Neural progenitor cell (in vitro differentiated cells): ENCODE results near the gene LMF1.

Experiments used
- EZH2phosphoT487 ChIP-seq: fragments of 200-600 bp; sonication (generic); IDR thresholded peaks from 2 replicates; pipeline ENCODE4 v1.6.1; 2017; ENCODE audit warnings: antibody characterized with exemption
- TF ChIP-seq, protein P1 (sequence below): fragments of 200-600 bp; sonication (generic); IDR thresholded peaks from 2 replicates; pipeline ENCODE4 v1.5.1; 2017; ENCODE audit warnings: antibody characterized with exemption, mild to moderate bottlenecking

DNA sequence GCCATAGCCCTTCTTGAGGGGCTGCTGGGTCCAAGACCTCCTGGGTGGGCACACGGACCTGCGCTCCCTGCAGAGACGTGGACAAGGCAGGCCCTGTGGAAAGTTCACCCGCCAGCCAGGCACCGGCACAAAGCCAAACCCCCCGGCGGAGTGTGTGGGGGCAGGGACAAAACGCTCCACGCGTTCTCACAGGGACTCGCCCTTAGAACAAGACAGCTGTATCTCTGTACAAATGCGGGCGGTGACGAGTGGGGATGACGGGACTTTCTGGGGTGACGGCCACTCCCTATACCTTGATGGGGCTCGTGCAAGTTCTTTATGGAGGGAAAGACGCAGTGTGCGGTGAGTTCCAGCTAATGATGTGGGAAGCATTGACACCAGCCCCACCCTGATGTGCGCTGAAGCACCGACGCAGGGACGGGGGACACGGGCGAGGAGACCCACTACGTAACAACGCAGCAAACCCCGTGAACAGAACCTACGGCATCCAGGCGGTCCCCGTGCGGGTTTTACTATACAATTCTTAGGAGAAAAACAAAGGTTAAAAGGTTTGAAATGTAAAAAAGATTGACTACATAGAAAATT is 49.4 kb downstream of the LMF1 start:
- TF ChIP-seq, protein P1, sequence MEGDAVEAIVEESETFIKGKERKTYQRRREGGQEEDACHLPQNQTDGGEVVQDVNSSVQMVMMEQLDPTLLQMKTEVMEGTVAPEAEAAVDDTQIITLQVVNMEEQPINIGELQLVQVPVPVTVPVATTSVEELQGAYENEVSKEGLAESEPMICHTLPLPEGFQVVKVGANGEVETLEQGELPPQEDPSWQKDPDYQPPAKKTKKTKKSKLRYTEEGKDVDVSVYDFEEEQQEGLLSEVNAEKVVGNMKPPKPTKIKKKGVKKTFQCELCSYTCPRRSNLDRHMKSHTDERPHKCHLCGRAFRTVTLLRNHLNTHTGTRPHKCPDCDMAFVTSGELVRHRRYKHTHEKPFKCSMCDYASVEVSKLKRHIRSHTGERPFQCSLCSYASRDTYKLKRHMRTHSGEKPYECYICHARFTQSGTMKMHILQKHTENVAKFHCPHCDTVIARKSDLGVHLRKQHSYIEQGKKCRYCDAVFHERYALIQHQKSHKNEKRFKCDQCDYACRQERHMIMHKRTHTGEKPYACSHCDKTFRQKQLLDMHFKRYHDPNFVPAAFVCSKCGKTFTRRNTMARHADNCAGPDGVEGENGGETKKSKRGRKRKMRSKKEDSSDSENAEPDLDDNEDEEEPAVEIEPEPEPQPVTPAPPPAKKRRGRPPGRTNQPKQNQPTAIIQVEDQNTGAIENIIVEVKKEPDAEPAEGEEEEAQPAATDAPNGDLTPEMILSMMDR, result no peak
- no peak for TF ChIP-seq EZH2phosphoT487
